GM23338 (cell line): ENCODE measurements around the gene OSBPL3. TPM values are rescaled to one million over a fixed set of nuclear protein-coding genes. Genes with fewer than 3 reads are reported as not detected.

Experiments
- CREB1 ChIP-seq: fragments of 250-450 bp; sonication (Bioruptor Pico); IDR thresholded peaks from 2 replicates; pipeline ENCODE4 v1.5.0; 2020; ENCODE audit warnings: low read depth, mild to moderate bottlenecking, moderate library complexity
- CTCF ChIP-seq, 2 experiments: fragments of 200-600 bp in 1 of 2; sonication (generic) in 1 of 2; conservative IDR thresholded peaks; 2 replicates each; pipeline versions ENCODE4 v1.5.1 to v1.6.1; 2016 to 2017; ENCODE audit warnings: antibody characterized with exemption in 2 of 2, low read depth in 2 of 2, mild to moderate bottlenecking in 2 of 2, moderate library complexity in 1 of 2
- ETS1 ChIP-seq: IDR thresholded peaks from 2 replicates; pipeline ENCODE4 v1.6.1; 2016; ENCODE audit warnings: antibody characterized with exemption
- EZH2phosphoT487 ChIP-seq: fragments of 200-600 bp; sonication (generic); IDR thresholded peaks from one replicate; pipeline ENCODE4 v1.8.1; 2018; ENCODE audit warnings: antibody characterized with exemption; ENCODE audit not compliant: unreplicated experiment
- JUNB ChIP-seq: IDR thresholded peaks from one replicate; pipeline ENCODE4 v1.6.1; 2016; ENCODE audit warnings: antibody characterized with exemption; ENCODE audit not compliant: unreplicated experiment
- NANOG ChIP-seq: IDR thresholded peaks from 2 replicates; pipeline ENCODE4 v1.6.1; 2016; ENCODE audit warnings: antibody characterized with exemption, borderline replicate concordance
- ZNF114 ChIP-seq: fragments of 250-450 bp; sonication (Bioruptor Pico); IDR thresholded peaks from 2 replicates; pipeline ENCODE4 v1.5.0; 2020; ENCODE audit warnings: mild to moderate bottlenecking, moderate library complexity
- ZNF462 ChIP-seq: fragments of 250-450 bp; sonication (Bioruptor Pico); IDR thresholded peaks from 2 replicates; pipeline ENCODE4 v1.5.0; 2020; ENCODE audit warnings: mild to moderate bottlenecking, moderate library complexity
- polyA plus RNA-seq: library from polyadenylated mRNA; unstranded; fragments of >200 nt; fragmentation: Nextera tagmentation; extraction: Ambion mirVana; gene quantifications from 2 replicates; pipeline ENCODE4 v1.2.1, GENCODE V29; 2016
- total RNA-seq: library from RNA; depleted of rRNA; stranded (reverse); fragments of >200 nt; shearing (Covaris generic); gene quantifications from 2 replicates; pipeline ENCODE4 v1.2.3, GENCODE V29; 2014

Gene OSBPL3
- total and polyA plus RNA-seq, 2 experiments from 2014 or later = 7.2 to 15.7 TPM

- TF ChIP-seq ZNF462 = no peak
- no peak for TF ChIP-seq EZH2phosphoT487
- TF ChIP-seq ETS1 = no peak
- TF ChIP-seq CTCF (conservative IDR thresholded peaks at IDR 0.05; ENCODE audit: low read depth in 2 of 2) = no peak
- no peak for TF ChIP-seq ZNF114 (CRISPR knock-in tag)
- TF ChIP-seq CREB1 (CRISPR knock-in tag) = no peak
- TF ChIP-seq JUNB = no peak
- no peak for TF ChIP-seq NANOG
These were observed 179.3 kb downstream of the OSBPL3 start (continued) for GRCh38 chr7:24800667-24801066.
